ENCODE data around the gene MPG.
"Not testable (repeated sequence)": the region's sequence is repeated elsewhere in the genome, so short reads cannot be mapped to it uniquely, and the experiment has no call there.

The MPG gene

DNA sequence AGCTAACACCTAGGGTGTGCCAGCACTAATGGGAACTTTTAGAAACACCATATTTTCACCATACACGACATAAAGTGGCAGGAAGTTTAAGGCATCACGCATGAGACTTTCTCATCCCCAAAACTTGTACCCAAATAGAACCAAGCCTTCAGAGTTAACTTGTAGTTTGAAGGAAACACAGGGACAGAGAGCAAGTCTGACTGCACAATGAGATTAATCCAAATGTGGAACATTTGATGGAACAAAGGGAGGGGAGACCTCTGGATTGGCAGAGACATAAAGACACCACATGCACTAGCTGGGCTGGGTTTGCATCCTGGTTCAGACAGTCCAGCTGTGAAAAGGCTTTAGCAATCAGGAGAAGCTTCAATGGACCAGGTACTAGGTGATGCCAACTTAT, 36.3 kb downstream of the MPG start:
- no peak for DNase-seq

- DNase-seq: no peak
Measured at GRCh38 chr16:116015-116414, 38.0 kb downstream of the MPG start.

DNA sequence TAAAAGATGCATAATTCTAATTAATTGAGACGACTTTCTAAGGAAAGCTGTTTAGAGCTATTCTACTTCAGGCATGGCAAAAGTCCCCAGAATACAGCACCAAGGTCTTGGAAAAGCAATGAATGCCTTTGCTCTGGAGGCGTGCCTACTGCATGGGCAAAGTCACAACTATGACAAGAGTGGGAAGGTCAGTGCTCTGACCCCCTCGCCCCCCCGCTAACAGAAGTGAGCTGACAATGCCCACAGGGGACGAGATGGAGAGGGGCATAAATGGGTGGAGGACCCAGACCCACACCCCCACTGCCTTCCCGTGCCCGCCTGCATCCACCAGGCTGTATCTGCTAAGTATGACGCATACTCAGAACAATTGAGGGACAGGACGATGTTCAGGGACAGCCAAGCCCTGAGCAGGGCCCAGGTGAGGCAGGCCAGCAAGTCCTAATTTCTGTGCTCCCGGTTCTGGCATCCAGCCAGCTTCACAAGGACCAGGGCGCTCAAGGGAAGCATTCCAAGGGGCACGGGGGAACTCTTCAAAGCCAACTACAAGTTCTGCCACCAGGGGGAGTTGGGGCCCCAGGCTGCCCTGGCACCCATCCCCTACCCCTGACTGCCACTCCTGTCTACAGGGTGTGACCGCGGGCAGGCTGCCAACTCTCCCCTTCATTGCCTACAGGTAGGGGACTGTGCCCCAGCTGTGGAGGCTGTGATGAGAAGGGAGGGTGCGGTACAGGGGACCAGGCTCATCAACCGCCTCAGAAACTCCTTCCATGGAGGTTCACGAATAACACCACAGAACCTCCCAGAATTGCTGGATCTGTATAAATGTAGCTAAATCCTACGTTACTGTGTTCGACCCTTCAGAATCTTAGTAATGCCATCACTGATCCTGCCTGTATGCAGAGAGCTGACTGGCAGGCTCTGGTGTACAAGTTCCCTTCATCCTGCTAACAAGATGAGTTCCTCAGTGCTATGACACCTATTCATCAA, 39.6 kb downstream of the MPG start:
- no peak for DNase-seq

DNA sequence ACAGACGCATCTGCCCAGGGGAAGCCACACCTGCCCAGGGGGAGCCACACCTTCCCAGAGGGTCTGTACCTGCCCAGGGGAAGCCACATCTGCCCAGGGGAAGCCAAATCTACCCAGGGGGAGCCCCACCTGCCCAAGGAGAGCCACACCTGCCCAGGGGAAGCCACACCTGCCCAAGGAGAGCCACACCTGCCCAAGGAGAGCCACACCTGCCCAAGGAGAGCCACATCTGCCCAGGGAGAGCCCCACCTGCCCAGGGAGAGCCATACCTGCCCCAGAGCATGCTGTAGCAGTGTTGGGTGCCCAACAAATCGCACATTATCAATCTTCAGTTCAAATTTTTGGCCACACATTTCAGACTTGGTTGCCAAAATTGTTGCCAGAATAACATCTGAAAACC, 40.8 kb downstream of the MPG start:
- DNase-seq: no peak

DNA sequence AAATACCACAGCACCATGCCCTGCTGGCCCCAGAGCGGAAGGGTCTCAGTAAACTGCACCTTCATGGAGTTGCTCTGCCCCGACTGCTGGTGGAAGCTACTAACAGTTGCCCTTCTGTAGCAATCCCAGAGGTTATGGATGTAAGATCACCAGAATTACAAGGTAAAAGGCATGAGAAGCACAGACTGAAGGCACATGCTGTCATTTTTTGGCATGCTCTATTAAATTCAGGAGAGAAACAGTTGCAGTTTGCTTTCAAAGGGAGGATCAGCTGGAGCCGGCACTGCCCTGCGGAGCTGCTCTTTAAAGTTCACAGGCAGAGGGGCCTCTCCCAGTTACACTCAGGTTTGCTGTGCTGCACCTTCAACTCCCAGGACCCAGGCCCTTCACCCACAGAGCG, 41.3 kb downstream of the MPG start:
- no peak for DNase-seq

DNA sequence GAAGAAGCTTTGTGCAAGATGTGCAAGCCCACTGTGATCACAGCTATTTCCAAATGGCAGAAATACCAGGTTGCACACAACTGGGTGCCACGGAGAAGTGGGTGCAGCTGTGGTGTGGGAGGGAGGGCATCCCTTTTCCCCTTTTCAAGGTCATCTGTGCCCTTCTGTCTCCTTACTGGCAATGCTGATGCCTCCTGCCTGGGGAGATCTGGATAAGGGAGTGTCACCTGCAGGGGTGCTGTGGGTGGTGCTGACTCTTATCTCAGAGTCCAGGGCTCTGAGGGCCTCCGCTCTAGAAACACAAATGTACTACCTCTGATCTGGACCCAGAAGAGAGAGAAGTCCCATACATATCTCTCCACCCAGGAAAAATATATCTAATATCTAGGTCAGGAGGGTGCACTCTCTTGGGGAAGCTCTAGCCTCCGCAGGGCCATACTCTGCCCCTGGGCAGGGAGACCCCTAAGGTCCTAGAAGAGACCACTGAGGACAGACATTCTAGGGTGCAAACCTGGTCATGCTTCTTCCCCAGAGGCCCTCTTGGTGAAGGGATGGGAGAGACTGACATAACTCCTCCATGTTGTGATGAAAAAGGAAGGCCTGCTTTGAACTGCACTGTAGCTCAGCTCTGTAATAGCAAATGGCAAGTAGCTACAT, 41.9 kb downstream of the MPG start:
- DNase-seq: no peak

DNA sequence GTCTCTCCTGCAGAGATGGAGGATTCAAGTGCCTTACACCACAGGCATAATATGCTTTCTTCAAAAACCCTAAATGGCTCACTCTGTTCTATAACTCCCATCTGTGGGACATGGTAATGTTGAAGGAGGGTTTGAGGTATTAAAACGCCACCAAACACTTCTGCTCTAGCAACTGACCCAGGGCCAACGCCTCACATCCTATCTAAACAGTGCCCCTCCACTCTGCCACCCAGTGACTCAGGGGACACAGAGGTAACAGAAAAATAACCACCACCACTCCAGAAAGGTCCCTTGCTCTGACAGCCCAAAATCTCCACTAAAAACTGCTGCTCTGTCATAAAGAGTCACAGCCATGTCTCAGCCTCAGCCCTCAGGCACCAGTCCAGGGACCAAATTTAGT, 42.7 kb downstream of the MPG start:
- no peak for DNase-seq

DNA sequence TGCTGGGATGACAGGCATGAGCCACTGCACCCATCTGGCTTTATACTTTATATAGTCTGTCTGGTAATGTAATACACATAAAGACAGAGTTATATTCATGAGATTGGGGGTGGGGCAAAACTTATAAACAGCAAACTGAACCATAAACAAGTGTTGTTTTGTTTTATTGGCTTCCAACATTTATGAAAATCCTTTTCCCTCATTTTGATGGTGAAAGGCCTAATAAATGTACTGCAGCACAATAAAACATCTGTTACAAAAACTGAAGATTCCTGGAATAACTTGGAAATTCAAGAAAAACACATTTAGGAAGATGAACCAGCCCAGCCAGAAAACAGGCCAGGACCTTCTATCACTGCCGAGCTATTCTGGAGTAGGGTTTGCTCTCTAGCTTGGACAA, 44.3 kb downstream of the MPG start:
- DNase-seq: no peak

DNA sequence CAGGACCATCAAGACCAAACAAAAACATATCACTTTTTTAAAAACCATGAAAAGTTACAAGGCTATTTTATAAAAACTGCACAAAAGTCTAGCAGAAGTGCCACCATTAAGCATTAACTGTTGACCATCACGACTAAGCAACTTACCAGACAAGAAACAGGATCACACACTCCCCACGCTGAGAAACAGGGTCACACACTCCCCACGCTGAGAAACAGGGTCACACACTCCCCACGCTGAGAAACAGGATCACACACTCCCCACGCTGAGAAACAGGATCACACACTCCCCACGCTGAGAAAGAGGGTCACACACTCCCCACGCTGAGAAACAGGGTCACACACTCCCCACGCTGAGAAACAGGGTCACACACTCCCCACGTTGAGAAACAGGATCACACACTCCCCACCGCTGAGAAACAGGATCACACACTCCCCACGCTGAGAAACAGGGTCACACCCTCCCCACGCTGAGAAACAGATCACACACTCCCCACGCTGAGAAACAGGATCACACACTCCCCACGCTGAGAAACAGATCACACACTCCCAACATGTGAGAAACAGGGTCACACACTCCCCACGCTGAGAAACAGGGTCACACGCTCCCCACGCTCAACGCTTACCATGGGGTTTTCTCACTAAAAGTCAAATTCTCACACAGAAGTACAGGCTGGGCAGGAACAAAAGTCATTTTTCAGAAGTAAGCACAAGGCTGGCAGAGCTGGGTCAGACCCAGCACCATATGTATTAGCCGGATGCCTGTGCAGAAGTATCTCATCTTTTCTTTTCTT, 45.7 kb downstream of the MPG start:
- DNase-seq: not testable (repeated sequence)

DNA sequence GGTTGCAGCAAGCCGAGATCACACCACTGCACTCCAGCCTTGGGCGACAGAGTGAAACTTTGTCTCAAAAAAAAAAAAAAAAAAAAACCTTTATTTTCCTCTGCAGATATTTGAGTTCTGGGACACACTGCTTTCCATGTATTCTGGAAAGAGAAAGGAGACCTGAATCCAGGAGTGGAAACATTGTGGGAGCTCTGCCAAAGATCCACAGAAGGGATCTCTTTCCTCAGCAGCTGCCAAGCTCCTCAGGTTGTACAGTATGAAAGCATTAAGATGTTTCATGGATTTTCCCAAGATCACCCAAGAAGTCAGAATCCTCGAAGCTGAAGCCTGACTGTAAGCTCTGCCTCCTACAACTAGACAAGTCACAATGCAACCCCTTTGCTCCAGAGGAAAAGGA, 47.0 kb downstream of the MPG start:
- no peak for DNase-seq

GRCh38 chr16:129075-129474, 51.0 kb downstream of the MPG start:
- DNase-seq: no peak

DNA sequence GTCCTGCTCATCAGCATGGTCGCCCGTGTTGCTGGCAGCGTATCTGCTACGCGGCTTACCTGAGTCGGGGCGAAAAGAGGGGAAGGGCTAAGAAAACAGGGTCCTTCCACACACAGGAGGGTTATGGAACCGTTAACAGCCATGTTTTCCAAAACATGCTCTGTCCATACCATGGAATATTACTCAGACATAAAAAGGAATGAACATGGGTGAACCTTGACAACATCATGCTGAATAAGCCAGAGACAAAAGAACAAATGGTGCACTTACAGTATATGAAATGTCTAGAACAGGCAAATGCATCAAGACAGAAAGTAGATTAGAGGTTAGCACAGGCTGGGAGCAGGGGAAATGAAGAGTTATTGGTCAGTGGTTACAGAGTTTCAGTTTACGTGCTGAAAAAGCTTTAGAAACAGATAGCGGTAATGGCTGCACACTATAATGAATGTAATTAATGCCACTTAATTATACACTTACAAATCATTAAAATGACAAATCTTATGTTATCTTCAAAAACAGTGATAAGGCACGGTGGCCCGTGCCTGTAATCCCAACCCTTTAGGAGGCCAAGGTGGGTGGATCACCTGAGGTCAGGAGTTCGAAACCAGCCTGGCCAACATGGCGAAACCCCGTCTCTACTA, 52.6 kb downstream of the MPG start:
- no peak for DNase-seq

- DNase-seq: no peak
Measured at GRCh38 chr16:132120-132519, 54.1 kb downstream of the MPG start.

- no peak for DNase-seq
Measured at GRCh38 chr16:133716-134115, 55.7 kb downstream of the MPG start.

Measured in NCI-H2227 treated with DMSO at 0.1 percent for 48 hours (cell line).